HepG2 (cell line): ENCODE data around the gene SCP2D1. TPM values are rescaled to one million over a fixed set of nuclear protein-coding genes. Genes with fewer than 3 reads are reported as not detected.
A peak's percentile ranks its signal among the peaks of the same experiment; 100 is the strongest.

Experiments
- ARID4A ChIP-seq: sonication (generic); formaldehyde crosslinking; IDR thresholded peaks from 2 replicates; pipeline ENCODE4 v1.5.0; 2020; ENCODE audit warnings: mild to moderate bottlenecking, missing genetic modification reagents, borderline replicate concordance
- ATF6 ChIP-seq: sonication (generic); formaldehyde crosslinking; conservative IDR thresholded peaks from 2 replicates; pipeline ENCODE4 v1.4.0; 2020; ENCODE audit warnings: missing genetic modification reagents
- CBFB ChIP-seq: sonication (generic); formaldehyde crosslinking; IDR thresholded peaks from 2 replicates; pipeline ENCODE4 v1.4.0; 2020; ENCODE audit warnings: missing genetic modification reagents
- CBX2 ChIP-seq, 2 experiments: fragments of 200-600 bp in 1 of 2; sonication (generic); formaldehyde crosslinking in 1 of 2; IDR thresholded peaks; 2 replicates each; pipeline versions ENCODE4 v1.7.0 to v1.8.1; 2018 to 2022; ENCODE audit warnings: low read depth in 2 of 2, low read length in 1 of 2, mild to moderate bottlenecking in 1 of 2, missing genetic modification reagents in 1 of 2
- DMTF1 ChIP-seq: sonication (generic); formaldehyde crosslinking; IDR thresholded peaks from 2 replicates; pipeline ENCODE4 v1.4.0; 2020; ENCODE audit warnings: mild to moderate bottlenecking, missing genetic modification reagents
- EHMT2 ChIP-seq: fragments of 200-600 bp; sonication (generic); IDR thresholded peaks from 2 replicates; pipeline ENCODE4 v1.7.0; 2017; ENCODE audit warnings: antibody characterized with exemption, low read depth, low read length, borderline replicate concordance
- MAFK ChIP-seq, 2 experiments: IDR thresholded peaks in 1 of 2; conservative IDR thresholded peaks in 1 of 2; 2 replicates each; pipeline ENCODE4 v1.6.1; 2011; ENCODE audit warnings: improper control_type of control experiment in 2 of 2, low read length in 2 of 2
- MIER3 ChIP-seq: IDR thresholded peaks from 2 replicates; pipeline ENCODE4 v1.6.1; 2016; ENCODE audit warnings: missing compliant biosample characterization, borderline replicate concordance
- NR2F1 ChIP-seq, 2 experiments: fragments of 450-650 bp in 1 of 2; formaldehyde crosslinking in 1 of 2; IDR thresholded peaks; 2 replicates each; pipeline versions ENCODE4 v1.5.0 to v1.6.1; 2016 to 2020; ENCODE audit warnings: mild to moderate bottlenecking in 1 of 2, missing compliant biosample characterization in 1 of 2, missing genetic modification reagents in 1 of 2, moderate library complexity in 1 of 2
- SMAD3 ChIP-seq: sonication (generic); formaldehyde crosslinking; IDR thresholded peaks from 2 replicates; pipeline ENCODE4 v1.4.0; 2020; ENCODE audit warnings: missing genetic modification reagents
- TAF1 ChIP-seq: sonication (generic); formaldehyde crosslinking; IDR thresholded peaks from 2 replicates; pipeline ENCODE4 v1.4.0; 2020; ENCODE audit warnings: missing genetic modification reagents
- TBP ChIP-seq: sonication (generic); formaldehyde crosslinking; IDR thresholded peaks from 2 replicates; pipeline ENCODE4 v1.5.0; 2020; ENCODE audit warnings: missing genetic modification reagents
- TP53 ChIP-seq: sonication (generic); formaldehyde crosslinking; conservative IDR thresholded peaks from 2 replicates; pipeline ENCODE4 v1.4.0; 2020; ENCODE audit warnings: missing genetic modification reagents
- ZBTB7A ChIP-seq: sonication (generic); formaldehyde crosslinking; IDR thresholded peaks from 2 replicates; pipeline ENCODE4 v1.8.0; 2022; ENCODE audit warnings: mild to moderate bottlenecking, missing genetic modification reagents
- ZNF253 ChIP-seq: sonication (generic); formaldehyde crosslinking; IDR thresholded peaks from 2 replicates; pipeline ENCODE4 v1.8.0; 2022; ENCODE audit warnings: mild to moderate bottlenecking, missing genetic modification reagents, borderline replicate concordance
- ZNF260 ChIP-seq: sonication (generic); formaldehyde crosslinking; IDR thresholded peaks from 2 replicates; pipeline ENCODE4 v1.4.0; 2020; ENCODE audit warnings: missing genetic modification reagents, low read depth, mild to moderate bottlenecking, borderline replicate concordance
- ZNF367 ChIP-seq: sonication (generic); formaldehyde crosslinking; IDR thresholded peaks from 2 replicates; pipeline ENCODE4 v1.4.0; 2020; ENCODE audit warnings: missing genetic modification reagents, borderline replicate concordance
- ZNF501 ChIP-seq: sonication (generic); formaldehyde crosslinking; IDR thresholded peaks from 2 replicates; pipeline ENCODE4 v1.5.1; 2020; ENCODE audit warnings: mild to moderate bottlenecking, moderate library complexity, missing genetic modification reagents
- ZNF746 ChIP-seq: sonication (generic); formaldehyde crosslinking; IDR thresholded peaks from 2 replicates; pipeline ENCODE4 v1.8.0; 2022; ENCODE audit warnings: mild to moderate bottlenecking, missing genetic modification reagents
- ZSCAN12 ChIP-seq: sonication (generic); formaldehyde crosslinking; IDR thresholded peaks from 2 replicates; pipeline ENCODE4 v1.9.0; 2021; ENCODE audit warnings: mild to moderate bottlenecking, missing genetic modification reagents
- polyA plus RNA-seq, 8 experiments: library from polyadenylated mRNA; depleted of rRNA in 3 of 8; stranded (reverse) in 7 of 8; unstranded in 1 of 8; fragments of >200 nt; fragmentation: Illumina TruSeq in 4 of 8; extraction: Trizol in 4 of 8; gene quantifications; 2 replicates each; pipeline versions ENCODE4 v1.2.1 to v1.2.3, GENCODE V29; 2011 to 2016; ENCODE audit warnings: low read depth in 4 of 8, missing spikeins in 1 of 8, mixed read lengths in 1 of 8; ENCODE audit not compliant: insufficient read depth in 1 of 8
- total RNA-seq, 5 experiments: library from RNA; depleted of rRNA; stranded (reverse); fragments of >200 nt; fragmentation: Illumina TruSeq; extraction: Trizol; gene quantifications; 2 replicates each; pipeline ENCODE4 v1.2.3, GENCODE V29; 2016; ENCODE audit warnings: low read depth in 1 of 5

SCP2D1 gene
- total and polyA plus RNA-seq, 2 of the 13 experiments (the other 11 are each of a cell fraction or from before 2014, with no cell fraction given), result not detected

- TF ChIP-seq CBX2 (IDR thresholded peaks at IDR 0.05; ENCODE audit: low read depth, low read length) (no peak), CBX2 (CRISPR knock-in tag; IDR thresholded peaks at IDR 0.05; ENCODE audit: low read depth) (no peak), SMAD3 (CRISPR knock-in tag) (peak; percentile 89), TBP (CRISPR knock-in tag) (0 out of 2 replicates have a peak, but pooled peaks have one; percentile 63), TAF1 (CRISPR knock-in tag) (peak; percentile 82; the same call in 1 of the 2 replicates), ZBTB7A (CRISPR knock-in tag) (0 out of 2 replicates have a peak, but pooled peaks have one; percentile 42), CBFB (CRISPR knock-in tag) (peak; percentile 89), EHMT2 (peak; percentile 99), NR2F1 (CRISPR knock-in tag; IDR thresholded peaks at IDR 0.05) (0 out of 4 replicates have a peak, but pooled peaks of 1 of the 2 experiments have one; percentile 29), MAFK (conservative IDR thresholded peaks at IDR 0.05 in 1 of 2, IDR thresholded peaks at IDR 0.05 in 1 of 2; ENCODE audit: low read length in 2 of 2) (no peak), TP53 (peak; percentile 91; the same call in 1 of the 2 replicates), ZSCAN12 (CRISPR knock-in tag) (no peak), ARID4A (CRISPR knock-in tag) (peak; percentile 87), ZNF501 (peak; percentile 91), DMTF1 (0 out of 2 replicates have a peak, but pooled peaks have one; percentile 42), ZNF260 (CRISPR knock-in tag) (no peak), ZNF746 (0 out of 2 replicates have a peak, but pooled peaks have one; percentile 41), ZNF253 (no peak), ATF6 (CRISPR knock-in tag) (no peak), ZNF367 (CRISPR knock-in tag) (0 out of 2 replicates have a peak, but pooled peaks have one; percentile 59), MIER3 (CRISPR knock-in tag) (peak; percentile 83; the same call in 1 of the 2 replicates)
Measured at GRCh38 chr20:18793625-18794427, 19.8 kb upstream of the SCP2D1 start (continued).
